Lower leg skin (tissue), 3 donors: ENCODE results near the gene MUSK.

ENCODE experiments used
- POLR2A ChIP-seq, 2 donors: fragments of 450-650 bp; IDR thresholded peaks; one replicate each; pipeline ENCODE4 v1.6.1; 2016 to 2017; ENCODE audit warnings: antibody characterized with exemption in 2 of 2, mild to moderate bottlenecking in 1 of 2, moderate library complexity in 1 of 2
- TF ChIP-seq, protein P1 (sequence below), 3 donors: fragments of 450-650 bp; IDR thresholded peaks; one replicate each; pipeline ENCODE4 v1.5.1; 2016; ENCODE audit warnings: antibody characterized with exemption in 3 of 3, mild to moderate bottlenecking in 3 of 3, moderate library complexity in 2 of 3

GRCh38 chr9:110776221-110776620 is 107.6 kb downstream of the MUSK start:
- TF ChIP-seq, protein P1, sequence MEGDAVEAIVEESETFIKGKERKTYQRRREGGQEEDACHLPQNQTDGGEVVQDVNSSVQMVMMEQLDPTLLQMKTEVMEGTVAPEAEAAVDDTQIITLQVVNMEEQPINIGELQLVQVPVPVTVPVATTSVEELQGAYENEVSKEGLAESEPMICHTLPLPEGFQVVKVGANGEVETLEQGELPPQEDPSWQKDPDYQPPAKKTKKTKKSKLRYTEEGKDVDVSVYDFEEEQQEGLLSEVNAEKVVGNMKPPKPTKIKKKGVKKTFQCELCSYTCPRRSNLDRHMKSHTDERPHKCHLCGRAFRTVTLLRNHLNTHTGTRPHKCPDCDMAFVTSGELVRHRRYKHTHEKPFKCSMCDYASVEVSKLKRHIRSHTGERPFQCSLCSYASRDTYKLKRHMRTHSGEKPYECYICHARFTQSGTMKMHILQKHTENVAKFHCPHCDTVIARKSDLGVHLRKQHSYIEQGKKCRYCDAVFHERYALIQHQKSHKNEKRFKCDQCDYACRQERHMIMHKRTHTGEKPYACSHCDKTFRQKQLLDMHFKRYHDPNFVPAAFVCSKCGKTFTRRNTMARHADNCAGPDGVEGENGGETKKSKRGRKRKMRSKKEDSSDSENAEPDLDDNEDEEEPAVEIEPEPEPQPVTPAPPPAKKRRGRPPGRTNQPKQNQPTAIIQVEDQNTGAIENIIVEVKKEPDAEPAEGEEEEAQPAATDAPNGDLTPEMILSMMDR (IDR thresholded peaks at IDR 0.05), result no peak
- no peak for TF ChIP-seq POLR2A (IDR thresholded peaks at IDR 0.05)
